ENCODE results near the gene ARAP1. TPM values are rescaled to one million over a fixed set of nuclear protein-coding genes. Genes with fewer than 3 reads are reported as not detected.
"Not testable (repeated sequence)": the region's sequence is repeated elsewhere in the genome, so short reads cannot be mapped to it uniquely, and the experiment has no call there.

Gene ARAP1
- 106 TPM for total RNA-seq

- DNase-seq, result peak; percentile 76
Observed at GRCh38 chr11:72752088-72752914, at the start of gene ARAP1. Gene ARAP1 (minus strand): TSS chr11:72752408. CDS start chr11:72727128, 25,280 bp downstream.

- DNase-seq, result no peak
Observed at GRCh38 chr11:72799441-72799840, 47.2 kb upstream of the ARAP1 start.

GRCh38 chr11:72798361-72798760 is 46.2 kb upstream of the ARAP1 start:
- no peak for DNase-seq

- peak; percentile 99 for DNase-seq
Observed at GRCh38 chr11:72793425-72794367, 41.5 kb upstream of the ARAP1 start, which contains the start of gene STARD10. Gene STARD10 (minus strand): TSS chr11:72794047. CDS start chr11:72781181, 12,866 bp downstream.

- DNase-seq, result no peak
Observed at GRCh38 chr11:72793076-72793424, 40.8 kb upstream of the ARAP1 start.

GRCh38 chr11:72792437-72793021 is 40.3 kb upstream of the ARAP1 start:
- DNase-seq, result no peak

- DNase-seq, result not testable (repeated sequence)
Observed at GRCh38 chr11:72791228-72791627, 39.0 kb upstream of the ARAP1 start.

- no peak for DNase-seq
Observed at GRCh38 chr11:72789493-72790131, 37.4 kb upstream of the ARAP1 start.

GRCh38 chr11:72788241-72788640 is 36.0 kb upstream of the ARAP1 start:
- no peak for DNase-seq

- no peak for DNase-seq
Observed at GRCh38 chr11:72787216-72788104, 35.3 kb upstream of the ARAP1 start.

- no peak for DNase-seq
Observed at GRCh38 chr11:72786305-72787215, 34.4 kb upstream of the ARAP1 start.

- no peak for DNase-seq
Observed at GRCh38 chr11:72784662-72785061, 32.5 kb upstream of the ARAP1 start.

GRCh38 chr11:72783144-72783905 is 31.1 kb upstream of the ARAP1 start:
- DNase-seq, result no peak

GRCh38 chr11:72782081-72782920 is 30.1 kb upstream of the ARAP1 start:
- no peak for DNase-seq

GRCh38 chr11:72781313-72782080 is 29.3 kb upstream of the ARAP1 start:
- peak; percentile 67 for DNase-seq

GRCh38 chr11:72781063-72781312 is 28.8 kb upstream of the ARAP1 start:
- DNase-seq, result peak; percentile 59

- DNase-seq, result no peak
Observed at GRCh38 chr11:72780296-72781062, 28.3 kb upstream of the ARAP1 start.
